Lower leg skin (tissue), 3 donors: Measurements from ENCODE around the gene UMAD1.

Source experiments
- CTCF ChIP-seq, 3 donors: fragments of 450-650 bp; IDR thresholded peaks; one replicate each; pipeline ENCODE4 v1.5.1; 2016; ENCODE audit warnings: antibody characterized with exemption in 3 of 3, mild to moderate bottlenecking in 3 of 3, moderate library complexity in 2 of 3
- POLR2A ChIP-seq, 2 donors: fragments of 450-650 bp; IDR thresholded peaks; one replicate each; pipeline ENCODE4 v1.6.1; 2016 to 2017; ENCODE audit warnings: antibody characterized with exemption in 2 of 2, mild to moderate bottlenecking in 1 of 2, moderate library complexity in 1 of 2

GRCh38 chr7:7720750-7721621 is 80.4 kb downstream of the UMAD1 start:
- TF ChIP-seq CTCF (IDR thresholded peaks at IDR 0.05) (no peak), POLR2A (IDR thresholded peaks at IDR 0.05) (no peak)
